Left ventricle myocardium inferior (tissue), 1 donor: Measurements from ENCODE around the gene STARD10. TPM values are rescaled to one million over a fixed set of nuclear protein-coding genes. Genes with fewer than 3 reads are reported as not detected.

Source experiments
- DNase-seq: peaks from one replicate; pipeline ENCODE4 v3.0.0-alpha.2; 2020
- H3K27ac ChIP-seq: fragments of 200-600 bp; replicated peaks from 2 replicates; pipeline ENCODE4 v1.8.0; 2021
- H3K27me3 ChIP-seq: fragments of 200-600 bp; 2 replicates; pipeline ENCODE4 v1.8.0; 2021; ENCODE audit warnings: low read depth
- H3K36me3 ChIP-seq: fragments of 200-600 bp; 2 replicates; pipeline ENCODE4 v1.8.0; 2021
- H3K4me1 ChIP-seq: fragments of 200-600 bp; 2 replicates; pipeline ENCODE4 v1.8.0; 2021
- H3K4me3 ChIP-seq: fragments of 200-600 bp; 2 replicates; pipeline ENCODE4 v1.8.0; 2021; ENCODE audit warnings: mild to moderate bottlenecking, moderate library complexity
- H3K9me3 ChIP-seq: fragments of 200-600 bp; replicated peaks from 2 replicates; pipeline ENCODE4 v1.8.0; 2021
- intact Hi-C: fragments of 100-400 bp; cut with micrococcal nuclease; formaldehyde crosslinking; loops from one replicate; pipeline ENCODE4 v1.11.0; 2022
- total RNA-seq: library from RNA; stranded (reverse); fragmentation: NEBNext Ultra II Directional; extraction: Animal tissue kit (Norgen Biotek cat#: 25700); gene quantifications from one replicate; pipeline ENCODE4 v1.2.1, GENCODE V29; 2021
- TF ChIP-seq, protein P1 (sequence below): fragments of 200-600 bp; IDR thresholded peaks from 2 replicates; pipeline ENCODE4 v1.8.0; 2021; ENCODE audit warnings: antibody characterized with exemption, mild to moderate bottlenecking, borderline replicate concordance
- donor health status: DM: no; HTN: yes; CAD: no; lungs with severe emphysema.

STARD10 gene
- total RNA-seq, 1 donor from 2014 or later, result 93.6 TPM

DNA sequence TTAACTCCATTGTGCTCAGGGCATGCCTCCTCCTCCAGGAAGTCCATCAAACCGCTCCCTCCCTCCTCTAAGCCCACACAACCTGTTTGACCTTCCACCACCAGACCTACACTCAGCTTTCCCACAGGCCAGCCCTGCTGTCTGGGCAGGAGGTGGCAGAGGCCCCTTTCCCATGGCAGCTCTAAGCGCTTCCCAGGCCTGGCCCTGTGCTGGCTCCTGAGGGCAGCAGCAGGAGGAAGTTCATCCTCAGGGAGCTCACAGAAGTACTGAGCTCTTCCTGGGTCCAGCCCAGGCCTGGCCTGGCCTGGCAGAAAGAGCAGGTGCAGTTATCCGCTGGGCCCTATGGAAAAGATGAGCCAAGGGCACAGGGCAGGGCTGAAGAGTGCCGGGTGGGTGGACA lies 73.1 kb downstream of the STARD10 start:
- intact Hi-C loops, result loop anchor here (10.0 kb wide), 1 partner anchor 464 kb away; no protein-coding TSS in a partner anchor
- Histone ChIP-seq H3K36me3 (no peaks in the 10 kb centered on the region), H3K9me3 (no peaks in the 10 kb centered on the region), H3K4me3 (peak overlapping the region; percentile 73), H3K27me3 (no peaks in the 10 kb centered on the region), H3K4me1 (peaks cover 85% of the 10 kb centered on the region), H3K27ac (peak overlapping the region; percentile 93)
- DNase-seq, result no peak
- TF ChIP-seq, protein P1, sequence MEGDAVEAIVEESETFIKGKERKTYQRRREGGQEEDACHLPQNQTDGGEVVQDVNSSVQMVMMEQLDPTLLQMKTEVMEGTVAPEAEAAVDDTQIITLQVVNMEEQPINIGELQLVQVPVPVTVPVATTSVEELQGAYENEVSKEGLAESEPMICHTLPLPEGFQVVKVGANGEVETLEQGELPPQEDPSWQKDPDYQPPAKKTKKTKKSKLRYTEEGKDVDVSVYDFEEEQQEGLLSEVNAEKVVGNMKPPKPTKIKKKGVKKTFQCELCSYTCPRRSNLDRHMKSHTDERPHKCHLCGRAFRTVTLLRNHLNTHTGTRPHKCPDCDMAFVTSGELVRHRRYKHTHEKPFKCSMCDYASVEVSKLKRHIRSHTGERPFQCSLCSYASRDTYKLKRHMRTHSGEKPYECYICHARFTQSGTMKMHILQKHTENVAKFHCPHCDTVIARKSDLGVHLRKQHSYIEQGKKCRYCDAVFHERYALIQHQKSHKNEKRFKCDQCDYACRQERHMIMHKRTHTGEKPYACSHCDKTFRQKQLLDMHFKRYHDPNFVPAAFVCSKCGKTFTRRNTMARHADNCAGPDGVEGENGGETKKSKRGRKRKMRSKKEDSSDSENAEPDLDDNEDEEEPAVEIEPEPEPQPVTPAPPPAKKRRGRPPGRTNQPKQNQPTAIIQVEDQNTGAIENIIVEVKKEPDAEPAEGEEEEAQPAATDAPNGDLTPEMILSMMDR, result no peak

DNA sequence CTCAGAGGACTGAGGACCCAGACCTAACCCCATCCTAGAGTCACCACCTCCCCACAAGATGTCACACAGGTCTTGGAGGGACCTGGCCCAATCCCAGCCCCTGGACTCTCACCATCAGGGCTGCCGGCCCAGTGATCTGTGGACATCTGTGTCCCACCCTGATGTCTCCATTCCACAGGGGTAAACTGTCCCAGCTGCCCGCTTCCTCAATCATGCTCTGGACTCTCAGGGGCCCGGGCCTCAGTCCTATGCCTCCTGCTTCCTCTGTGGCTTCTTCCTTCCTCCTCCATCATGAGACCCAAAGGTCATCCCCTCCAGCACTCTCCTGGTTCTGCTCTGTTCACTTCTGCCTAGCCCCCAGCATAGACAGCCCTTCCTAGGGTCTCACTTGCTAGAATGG lies 73.8 kb downstream of the STARD10 start:
- intact Hi-C loops, result loop anchor here (10.0 kb wide), 1 partner anchor 465 kb away; no protein-coding TSS in a partner anchor
- peak overlapping the region; percentile 93 for H3K27ac ChIP-seq
- TF ChIP-seq, protein P1, result no peak
- no peaks in the 10 kb centered on the region for H3K27me3 ChIP-seq
- no peaks in the 10 kb centered on the region for H3K9me3 ChIP-seq
- peak; percentile 38 for DNase-seq
- H3K36me3 ChIP-seq, result no peaks in the 10 kb centered on the region
- peak overlapping the region; percentile 73 for H3K4me3 ChIP-seq
- H3K4me1 ChIP-seq, result peaks cover 88% of the 10 kb centered on the region

DNA sequence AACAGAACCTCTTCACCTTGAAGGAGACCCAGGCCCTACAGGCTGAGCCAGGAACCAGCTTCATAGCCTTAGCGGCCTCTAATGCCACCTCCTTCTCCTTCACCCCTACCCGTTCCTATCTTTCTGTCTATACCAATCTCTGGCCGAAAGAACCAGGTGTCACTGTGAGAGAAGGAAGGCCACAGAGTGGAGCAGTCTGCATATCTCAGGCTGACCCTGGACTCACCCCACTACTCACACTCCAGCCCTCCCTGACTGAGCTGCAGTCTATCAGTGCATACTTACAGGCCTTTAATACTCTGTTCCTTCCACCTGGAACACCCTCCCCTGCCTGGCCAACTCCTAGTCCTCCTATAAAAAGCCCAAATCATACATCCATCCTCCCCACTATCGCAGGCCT lies 74.3 kb downstream of the STARD10 start:
- Histone ChIP-seq H3K27me3 (no peaks in the 10 kb centered on the region), H3K9me3 (no peaks in the 10 kb centered on the region), H3K27ac (peak overlapping the region; percentile 93), H3K36me3 (no peaks in the 10 kb centered on the region), H3K4me3 (peak overlapping the region; percentile 73), H3K4me1 (peaks cover 88% of the 10 kb centered on the region)
- TF ChIP-seq, protein P1, result no peak
- DNase-seq, result no peak
- intact Hi-C loops, result no loop called here

DNA sequence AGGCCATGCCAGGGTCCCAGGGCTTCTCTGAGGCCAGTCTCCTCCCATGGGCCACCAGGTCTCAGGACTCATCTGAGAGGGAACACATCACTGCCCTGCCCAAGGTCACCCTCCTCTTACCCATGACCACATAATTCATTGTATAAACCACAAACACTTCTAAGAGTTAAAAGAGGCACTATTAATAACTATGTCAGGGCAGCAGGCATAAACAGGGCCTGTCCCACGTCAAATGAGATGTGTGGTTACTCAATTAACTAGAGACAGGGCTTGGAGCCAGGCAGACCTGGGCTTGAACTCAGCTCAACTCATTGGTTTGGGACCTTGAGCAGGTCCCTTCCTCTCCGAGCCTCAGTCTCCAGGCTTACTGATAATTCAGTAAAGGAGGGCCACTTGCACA lies 74.7 kb downstream of the STARD10 start:
- Histone ChIP-seq H3K4me3 (peak overlapping the region; percentile 73), H3K36me3 (no peaks in the 10 kb centered on the region), H3K4me1 (peaks cover 89% of the 10 kb centered on the region), H3K27ac (peak overlapping the region; percentile 93), H3K27me3 (no peaks in the 10 kb centered on the region), H3K9me3 (no peaks in the 10 kb centered on the region)
- TF ChIP-seq, protein P1, result no peak
- peak; percentile 61 for DNase-seq
- intact Hi-C loops, result no loop called here

DNA sequence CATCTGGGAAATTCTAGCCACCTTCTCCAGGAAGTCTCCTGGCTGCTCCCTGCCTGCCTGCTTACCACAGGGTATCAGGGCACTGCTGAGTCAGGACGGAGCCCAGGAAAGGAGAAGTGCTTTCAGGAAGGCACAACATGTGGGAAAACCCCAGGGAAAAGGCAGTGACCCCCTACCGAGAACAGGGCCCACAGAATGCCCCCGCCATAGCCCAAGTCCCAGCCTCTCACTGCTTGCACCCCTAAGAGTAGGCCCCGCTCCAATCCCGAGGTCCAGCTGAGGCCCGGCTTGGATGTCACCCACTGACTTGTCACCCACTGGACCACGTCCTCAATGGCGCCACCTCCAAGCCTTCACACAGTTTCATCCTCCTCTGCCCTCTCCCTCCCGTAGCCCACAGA lies 75.7 kb downstream of the STARD10 start:
- no peaks in the 10 kb centered on the region for H3K27me3 ChIP-seq
- H3K4me3 ChIP-seq, result no peak overlapping the region
- peaks cover 96% of the 10 kb centered on the region for H3K4me1 ChIP-seq
- intact Hi-C loops, result no loop called here
- TF ChIP-seq, protein P1, result no peak
- H3K36me3 ChIP-seq, result peaks cover 3% of the 10 kb centered on the region
- no peaks in the 10 kb centered on the region for H3K9me3 ChIP-seq
- H3K27ac ChIP-seq, result peak overlapping the region; percentile 93
- DNase-seq, result no peak
